Right cardiac atrium (tissue), 5 donors: ENCODE results near the gene TSC22D2. TPM values are rescaled to one million over a fixed set of nuclear protein-coding genes. Genes with fewer than 3 reads are reported as not detected.

Source experiments
- ATAC-seq, 2 donors: fragments of 200-7000 bp; cut with Tn5 transposase; one replicate each; pipeline versions ENCODE4 v1.8.0 to v1.9.1; 2020; ENCODE audit warnings: moderate library complexity in 2 of 2, mild to moderate bottlenecking in 1 of 2
- DNase-seq, 3 donors: peaks; one replicate each; pipeline ENCODE4 v3.0.0-alpha.2; 2020
- H3K27ac ChIP-seq: one replicate; pipeline ENCODE4 v1.5.1; 2013; ENCODE audit warnings: mild to moderate bottlenecking, low read length, control low read depth, moderate library complexity
- H3K27me3 ChIP-seq: one replicate; pipeline ENCODE4 v1.6.1; 2013; ENCODE audit not compliant: control insufficient read depth, insufficient read depth
- H3K4me1 ChIP-seq: one replicate; pipeline ENCODE4 v1.6.1; 2013; ENCODE audit warnings: low read length; ENCODE audit not compliant: control insufficient read depth, insufficient read depth
- H3K4me3 ChIP-seq: one replicate; pipeline ENCODE4 v1.5.1; 2013; ENCODE audit warnings: low read length, control low read depth
- H3K9me3 ChIP-seq: one replicate; pipeline ENCODE4 v1.6.1; 2013; ENCODE audit warnings: low read length; ENCODE audit not compliant: control insufficient read depth
- WGBS: extraction: QIAGEN DNeasy Blood & Tissue Kit; methylation state at CpG from one replicate; pipeline ENCODE4 v1.1.7; 2013; 5-methylcytosine and 5-hydroxymethylcytosine counted together
- intact Hi-C, 4 donors: fragments of 100-400 bp; cut with DNase I; formaldehyde crosslinking; loops; one replicate each; pipeline versions ENCODE4 v1.11.0 to v1.14.0; 2022 to 2023
- polyA plus RNA-seq: library from polyadenylated mRNA; stranded (reverse); fragments of 200-250 nt; gene quantifications from one replicate; pipeline ENCODE4 v1.2.3, GENCODE V29; 2013
- total RNA-seq, 4 donors: library from RNA; stranded (reverse); fragmentation: NEBNext Ultra II Directional; extraction: Animal tissue kit (Norgen Biotek cat#: 25700); gene quantifications; one replicate each; pipeline ENCODE4 v1.2.1, GENCODE V29; 2021
- donor health status: healthy with polysubstance abuse.
- donor health status: DM: no; HTN: yes; CAD: no.
- donor health status: DM: no; HTN: no; CAD: no.
- donor health status: DM: no; HTN: yes; CAD: no; lungs with severe emphysema.
- donor health status: DM: yes; HTN: yes; CAD: no.

The TSC22D2 gene
- total and polyA plus RNA-seq, 5 donors, result 22.6 to 43.6 (median 37.4) TPM

GRCh38 chr3:150429767-150430671, 21.9 kb downstream of the TSC22D2 start:
- Histone ChIP-seq H3K27ac (no peak overlapping the region), H3K4me3 (no peak overlapping the region), H3K4me1 (peaks cover 1% of the 10 kb centered on the region), H3K9me3 (no peaks in the 10 kb centered on the region), H3K27me3 (no peaks in the 10 kb centered on the region)
- ATAC-seq (no peak), DNase-seq (no peak)
- WGBS, result 35% methylated on average over 2 of the region's 2 CpGs
- intact Hi-C loops, result no loop called here

GRCh38 chr3:150433347-150433746, 25.2 kb downstream of the TSC22D2 start:
- Histone ChIP-seq H3K27ac (no peak overlapping the region), H3K4me1 (no peaks in the 10 kb centered on the region), H3K4me3 (no peak overlapping the region), H3K27me3 (no peaks in the 10 kb centered on the region), H3K9me3 (no peaks in the 10 kb centered on the region)
- ATAC-seq, result no peak
- DNase-seq, result no peak
- WGBS, result 67% methylated on average over 5 of the region's 5 CpGs
- intact Hi-C loops, result no loop called here

- ATAC-seq, result no peak
- no peaks in the 10 kb centered on the region for H3K27me3 ChIP-seq
- H3K4me1 ChIP-seq, result no peaks in the 10 kb centered on the region
- intact Hi-C loops, result no loop called here
- 61% methylated on average over 4 of the region's 4 CpGs for WGBS
- no peak overlapping the region for H3K27ac ChIP-seq
- no peaks in the 10 kb centered on the region for H3K9me3 ChIP-seq
- no peak for DNase-seq
- no peak overlapping the region for H3K4me3 ChIP-seq
Measured at GRCh38 chr3:150434234-150434633, 26.1 kb downstream of the TSC22D2 start.

- DNase-seq (no peak), ATAC-seq (no peak)
- intact Hi-C loops, result loop anchor here in 1 of 4 donors (5.0 kb wide), 1 partner anchor 41 kb away; no protein-coding TSS in a partner anchor
- Histone ChIP-seq H3K27me3 (no peaks in the 10 kb centered on the region), H3K4me1 (no peaks in the 10 kb centered on the region), H3K27ac (no peak overlapping the region), H3K4me3 (no peak overlapping the region), H3K9me3 (no peaks in the 10 kb centered on the region)
- 54% methylated on average over 5 of the region's 5 CpGs for WGBS
Measured at GRCh38 chr3:150436161-150436560, 28.1 kb downstream of the TSC22D2 start.

GRCh38 chr3:150439657-150440056, 31.6 kb downstream of the TSC22D2 start:
- Histone ChIP-seq H3K9me3 (no peaks in the 10 kb centered on the region), H3K4me1 (no peaks in the 10 kb centered on the region), H3K27ac (no peak overlapping the region), H3K27me3 (no peaks in the 10 kb centered on the region), H3K4me3 (no peak overlapping the region)
- intact Hi-C loops, result loop anchor here in 1 of 4 donors (5.0 kb wide), 1 partner anchor 38 kb away; no protein-coding TSS in a partner anchor
- 58% methylated on average over 3 of the region's 3 CpGs for WGBS
- DNase-seq (no peak), ATAC-seq (no peak)

GRCh38 chr3:150443331-150443741, 35.2 kb downstream of the TSC22D2 start:
- Histone ChIP-seq H3K4me1 (peaks cover 1% of the 10 kb centered on the region), H3K4me3 (no peak overlapping the region), H3K27ac (no peak overlapping the region), H3K9me3 (no peaks in the 10 kb centered on the region), H3K27me3 (no peaks in the 10 kb centered on the region)
- intact Hi-C loops, result no loop called here
- no peak for ATAC-seq
- 68% methylated on average over 2 of the region's 2 CpGs for WGBS
- no peak for DNase-seq

- intact Hi-C loops, result no loop called here
- no peak overlapping the region for H3K4me3 ChIP-seq
- 52% methylated on average over 2 of the region's 2 CpGs for WGBS
- H3K9me3 ChIP-seq, result no peaks in the 10 kb centered on the region
- H3K27ac ChIP-seq, result no peak overlapping the region
- H3K27me3 ChIP-seq, result no peaks in the 10 kb centered on the region
- no peak for DNase-seq
- no peak for ATAC-seq
- peaks cover 1% of the 10 kb centered on the region for H3K4me1 ChIP-seq
Measured at GRCh38 chr3:150444371-150444770, 36.3 kb downstream of the TSC22D2 start.

GRCh38 chr3:150446470-150446977, 38.4 kb downstream of the TSC22D2 start:
- ATAC-seq, result no peak
- intact Hi-C loops, result no loop called here

GRCh38 chr3:150447084-150447483, 39.0 kb downstream of the TSC22D2 start:
- Histone ChIP-seq H3K4me3 (no peak overlapping the region), H3K9me3 (no peaks in the 10 kb centered on the region), H3K27me3 (no peaks in the 10 kb centered on the region), H3K27ac (no peak overlapping the region), H3K4me1 (peaks cover 1% of the 10 kb centered on the region)
- intact Hi-C loops, result no loop called here
- 91% methylated on average over 2 of the region's 2 CpGs for WGBS
- DNase-seq (no peak), ATAC-seq (no peak)

More at GRCh38 chr3:150446470-150446977, 38.4 kb downstream of the TSC22D2 start:
- no peak for DNase-seq
- no peak overlapping the region for H3K4me3 ChIP-seq
- H3K27ac ChIP-seq, result no peak overlapping the region
- no peaks in the 10 kb centered on the region for H3K27me3 ChIP-seq
- H3K9me3 ChIP-seq, result no peaks in the 10 kb centered on the region
- 49% methylated on average over 2 of the region's 2 CpGs for WGBS
- peaks cover 1% of the 10 kb centered on the region for H3K4me1 ChIP-seq

GRCh38 chr3:150447631-150448465, 39.8 kb downstream of the TSC22D2 start:
- intact Hi-C loops, result no loop called here
- ATAC-seq (no peak), DNase-seq (no peak)
- 70% methylated on average over 3 of the region's 3 CpGs for WGBS
- H3K4me3 ChIP-seq, result no peak overlapping the region
- no peaks in the 10 kb centered on the region for H3K27me3 ChIP-seq
- no peak overlapping the region for H3K27ac ChIP-seq
- peaks cover 1% of the 10 kb centered on the region for H3K4me1 ChIP-seq
- no peaks in the 10 kb centered on the region for H3K9me3 ChIP-seq
